SK-N-SH treated with all-trans-retinoic acid at 6 μM for 48 hours (cell line): ENCODE results near the gene SLCO3A1.

Experiments
- ATAC-seq: fragments of 200-7000 bp; cut with Tn5 transposase; 3 replicates; pipeline ENCODE4 v1.9.1; 2020; ENCODE audit warnings: mild to moderate bottlenecking, moderate library complexity
- BACH2 ChIP-seq: fragments of 250-450 bp; sonication (Bioruptor Pico); IDR thresholded peaks from 2 replicates; pipeline ENCODE4 v1.9.0; 2021; ENCODE audit warnings: mild to moderate bottlenecking, borderline replicate concordance
- CSRNP3 ChIP-seq: fragments of 250-450 bp; sonication (Bioruptor Pico); IDR thresholded peaks from 2 replicates; pipeline ENCODE4 v1.5.1; 2021; ENCODE audit warnings: mild to moderate bottlenecking, moderate library complexity
- ESRRG ChIP-seq: fragments of 250-450 bp; sonication (Bioruptor Pico); IDR thresholded peaks from 2 replicates; pipeline ENCODE4 v1.6.1; 2021; ENCODE audit warnings: mild to moderate bottlenecking
- GLIS3 ChIP-seq: fragments of 250-450 bp; sonication (Bioruptor Pico); IDR thresholded peaks from 2 replicates; pipeline ENCODE4 v1.5.0; 2020; ENCODE audit warnings: mild to moderate bottlenecking, moderate library complexity
- ISL1 ChIP-seq: fragments of 250-450 bp; sonication (Bioruptor Pico); IDR thresholded peaks from 2 replicates; pipeline ENCODE4 v2.1.2; 2022; ENCODE audit warnings: mild to moderate bottlenecking, moderate library complexity
- OSR1 ChIP-seq: fragments of 250-450 bp; sonication (Bioruptor Pico); IDR thresholded peaks from 2 replicates; pipeline ENCODE4 v1.8.0; 2022; ENCODE audit warnings: moderate library complexity, mild to moderate bottlenecking, inconsistent platforms
- SNAI2 ChIP-seq: fragments of 250-450 bp; sonication (Bioruptor Pico); IDR thresholded peaks from 2 replicates; pipeline ENCODE4 v1.5.0; 2020; ENCODE audit warnings: mild to moderate bottlenecking, moderate library complexity
- TSHZ2 ChIP-seq: fragments of 250-450 bp; sonication (Bioruptor Pico); IDR thresholded peaks from 2 replicates; pipeline ENCODE4 v1.5.0; 2020; ENCODE audit warnings: mild to moderate bottlenecking, moderate library complexity
- ZC3H10 ChIP-seq: fragments of 250-450 bp; sonication (Bioruptor Pico); IDR thresholded peaks from 2 replicates; pipeline ENCODE4 v1.5.1; 2021; ENCODE audit warnings: mild to moderate bottlenecking, moderate library complexity
- ZFP3 ChIP-seq: fragments of 250-450 bp; sonication (Bioruptor Pico); IDR thresholded peaks from 2 replicates; pipeline ENCODE4 v1.5.0; 2020; ENCODE audit warnings: mild to moderate bottlenecking, moderate library complexity
- ZFP30 ChIP-seq: fragments of 450-650 bp; formaldehyde crosslinking; IDR thresholded peaks from 2 replicates; pipeline ENCODE4 v1.5.0; 2022; ENCODE audit warnings: mild to moderate bottlenecking, moderate library complexity
- ZNF565 ChIP-seq: fragments of 450-650 bp; formaldehyde crosslinking; conservative IDR thresholded peaks from 2 replicates; pipeline ENCODE4 v1.5.0; 2020; ENCODE audit warnings: low read depth, mild to moderate bottlenecking, moderate library complexity
- ZNF8 ChIP-seq: fragments of 450-650 bp; formaldehyde crosslinking; IDR thresholded peaks from 2 replicates; pipeline ENCODE4 v1.5.0; 2020; ENCODE audit warnings: mild to moderate bottlenecking, moderate library complexity
- TF ChIP-seq, protein P1 (sequence below): fragments of 250-450 bp; sonication (Bioruptor Pico); IDR thresholded peaks from 2 replicates; pipeline ENCODE4 v1.5.1; 2020; ENCODE audit warnings: low read depth, mild to moderate bottlenecking, moderate library complexity
- TF ChIP-seq, protein P2 (sequence below): fragments of 250-450 bp; sonication (Bioruptor Pico); IDR thresholded peaks from 2 replicates; pipeline ENCODE4 v1.8.0; 2020; ENCODE audit warnings: mild to moderate bottlenecking, moderate library complexity, borderline replicate concordance
- TF ChIP-seq, protein P3 (sequence below): fragments of 250-450 bp; sonication (Bioruptor Pico); IDR thresholded peaks from 2 replicates; pipeline ENCODE4 v1.8.0; 2021; ENCODE audit warnings: low read depth, mild to moderate bottlenecking, moderate library complexity, borderline replicate concordance

The SLCO3A1 gene

DNA sequence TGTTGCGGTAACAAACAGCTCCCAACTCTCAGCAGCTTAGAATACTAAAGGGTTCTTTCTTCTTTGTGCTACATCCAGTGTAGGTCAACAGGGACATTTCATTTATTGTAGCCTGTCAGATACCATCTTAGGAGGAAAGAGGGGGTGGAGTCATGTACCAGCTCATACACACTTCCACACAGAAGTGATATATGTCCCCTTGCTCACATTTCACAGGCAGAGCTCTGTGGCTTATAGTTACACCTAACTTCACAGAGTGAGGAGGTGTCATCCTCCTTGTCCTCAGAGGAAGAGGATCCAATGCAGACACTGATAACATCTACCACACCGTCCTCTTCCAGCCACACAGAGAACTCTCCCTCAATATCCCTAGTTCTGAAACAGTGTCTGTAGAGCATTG is 247.2 kb downstream of the SLCO3A1 start (continued):
- TF ChIP-seq ZC3H10 (CRISPR knock-in tag), result no peak
- TF ChIP-seq TSHZ2 (CRISPR knock-in tag), result no peak

DNA sequence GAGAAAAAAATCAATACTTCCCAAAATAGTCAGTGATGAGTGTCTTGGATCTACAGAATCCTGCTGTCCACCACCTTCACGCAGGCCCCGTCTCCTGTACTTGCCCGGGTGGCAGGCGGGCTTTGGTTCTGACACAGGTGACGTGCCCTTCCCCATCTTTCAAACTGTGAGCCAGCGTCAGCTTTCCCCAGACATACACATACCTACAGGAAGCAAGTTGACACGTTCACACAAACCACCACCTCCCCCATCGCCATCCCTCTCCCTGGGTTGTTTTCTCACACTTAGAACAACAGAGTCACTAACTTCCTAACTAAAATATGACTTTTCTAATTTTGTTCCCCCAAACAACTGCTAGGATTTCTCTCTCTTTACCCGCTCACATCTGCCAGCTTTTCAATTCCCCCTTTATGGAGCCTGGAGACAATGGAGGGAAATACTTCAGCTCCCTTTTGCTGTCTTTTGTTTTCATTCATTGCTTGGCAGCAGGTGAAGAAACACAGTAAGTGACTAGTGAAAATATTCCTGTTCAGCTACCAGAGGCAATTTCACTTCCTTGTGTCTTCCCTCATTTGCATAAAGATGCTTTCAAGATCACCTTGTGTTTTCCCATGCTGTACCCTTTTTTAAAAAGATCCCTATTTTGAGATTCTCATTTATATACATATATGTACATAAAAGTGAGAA is 248.3 kb downstream of the SLCO3A1 start:
- no peak for ATAC-seq
- TF ChIP-seq ESRRG (CRISPR knock-in tag) (no peak), SNAI2 (CRISPR knock-in tag) (no peak), ZFP3 (CRISPR knock-in tag) (no peak), ISL1 (CRISPR knock-in tag) (no peak), TSHZ2 (CRISPR knock-in tag) (no peak), ZC3H10 (CRISPR knock-in tag) (no peak), ZNF8 (no peak), GLIS3 (CRISPR knock-in tag) (no peak)
- TF ChIP-seq, protein P1, sequence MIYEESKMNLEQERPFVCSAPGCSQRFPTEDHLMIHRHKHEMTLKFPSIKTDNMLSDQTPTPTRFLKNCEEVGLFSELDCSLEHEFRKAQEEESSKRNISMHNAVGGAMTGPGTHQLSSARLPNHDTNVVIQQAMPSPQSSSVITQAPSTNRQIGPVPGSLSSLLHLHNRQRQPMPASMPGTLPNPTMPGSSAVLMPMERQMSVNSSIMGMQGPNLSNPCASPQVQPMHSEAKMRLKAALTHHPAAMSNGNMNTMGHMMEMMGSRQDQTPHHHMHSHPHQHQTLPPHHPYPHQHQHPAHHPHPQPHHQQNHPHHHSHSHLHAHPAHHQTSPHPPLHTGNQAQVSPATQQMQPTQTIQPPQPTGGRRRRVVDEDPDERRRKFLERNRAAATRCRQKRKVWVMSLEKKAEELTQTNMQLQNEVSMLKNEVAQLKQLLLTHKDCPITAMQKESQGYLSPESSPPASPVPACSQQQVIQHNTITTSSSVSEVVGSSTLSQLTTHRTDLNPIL, result no peak

GRCh38 chr15:92102395-92102755 is 248.9 kb downstream of the SLCO3A1 start:
- ATAC-seq, result no peak
- no peak for TF ChIP-seq BACH2 (CRISPR knock-in tag)

GRCh38 chr15:92104072-92104471 is 250.6 kb downstream of the SLCO3A1 start:
- no peak for ATAC-seq
- TF ChIP-seq, protein P2, sequence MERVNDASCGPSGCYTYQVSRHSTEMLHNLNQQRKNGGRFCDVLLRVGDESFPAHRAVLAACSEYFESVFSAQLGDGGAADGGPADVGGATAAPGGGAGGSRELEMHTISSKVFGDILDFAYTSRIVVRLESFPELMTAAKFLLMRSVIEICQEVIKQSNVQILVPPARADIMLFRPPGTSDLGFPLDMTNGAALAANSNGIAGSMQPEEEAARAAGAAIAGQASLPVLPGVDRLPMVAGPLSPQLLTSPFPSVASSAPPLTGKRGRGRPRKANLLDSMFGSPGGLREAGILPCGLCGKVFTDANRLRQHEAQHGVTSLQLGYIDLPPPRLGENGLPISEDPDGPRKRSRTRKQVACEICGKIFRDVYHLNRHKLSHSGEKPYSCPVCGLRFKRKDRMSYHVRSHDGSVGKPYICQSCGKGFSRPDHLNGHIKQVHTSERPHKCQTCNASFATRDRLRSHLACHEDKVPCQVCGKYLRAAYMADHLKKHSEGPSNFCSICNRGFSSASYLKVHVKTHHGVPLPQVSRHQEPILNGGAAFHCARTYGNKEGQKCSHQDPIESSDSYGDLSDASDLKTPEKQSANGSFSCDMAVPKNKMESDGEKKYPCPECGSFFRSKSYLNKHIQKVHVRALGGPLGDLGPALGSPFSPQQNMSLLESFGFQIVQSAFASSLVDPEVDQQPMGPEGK, result no peak
- TF ChIP-seq ZNF565 (CRISPR knock-in tag), result no peak
- TF ChIP-seq ZNF8, result no peak
- no peak for TF ChIP-seq SNAI2 (CRISPR knock-in tag)
- no peak for TF ChIP-seq ZC3H10 (CRISPR knock-in tag)
- no peak for TF ChIP-seq CSRNP3 (CRISPR knock-in tag)
- no peak for TF ChIP-seq ESRRG (CRISPR knock-in tag)
- no peak for TF ChIP-seq GLIS3 (CRISPR knock-in tag)
- TF ChIP-seq ZFP30, result no peak
- TF ChIP-seq ZFP3 (CRISPR knock-in tag), result no peak
- TF ChIP-seq BACH2 (CRISPR knock-in tag), result no peak
- TF ChIP-seq, protein P3, sequence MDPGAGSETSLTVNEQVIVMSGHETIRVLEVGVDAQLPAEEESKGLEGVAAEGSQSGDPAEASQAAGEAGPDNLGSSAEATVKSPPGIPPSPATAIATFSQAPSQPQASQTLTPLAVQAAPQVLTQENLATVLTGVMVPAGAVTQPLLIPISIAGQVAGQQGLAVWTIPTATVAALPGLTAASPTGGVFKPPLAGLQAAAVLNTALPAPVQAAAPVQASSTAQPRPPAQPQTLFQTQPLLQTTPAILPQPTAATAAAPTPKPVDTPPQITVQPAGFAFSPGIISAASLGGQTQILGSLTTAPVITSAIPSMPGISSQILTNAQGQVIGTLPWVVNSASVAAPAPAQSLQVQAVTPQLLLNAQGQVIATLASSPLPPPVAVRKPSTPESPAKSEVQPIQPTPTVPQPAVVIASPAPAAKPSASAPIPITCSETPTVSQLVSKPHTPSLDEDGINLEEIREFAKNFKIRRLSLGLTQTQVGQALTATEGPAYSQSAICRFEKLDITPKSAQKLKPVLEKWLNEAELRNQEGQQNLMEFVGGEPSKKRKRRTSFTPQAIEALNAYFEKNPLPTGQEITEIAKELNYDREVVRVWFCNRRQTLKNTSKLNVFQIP (CRISPR knock-in tag), result no peak
- TF ChIP-seq OSR1, result no peak
- TF ChIP-seq, all 23 proteins: peak for 0
